PC-9 (cell line): Measurements from ENCODE around the gene CDH13. TPM values are rescaled to one million over a fixed set of nuclear protein-coding genes. Genes with fewer than 3 reads are reported as not detected.

Source experiments
- BruUV-seq: library from RNA; stranded (reverse); fragments of 400-500 nt; replicated peaks from 2 replicates; lab custom pipeline; 2021; lab: Mats Ljungman, UMichigan
- CTCF ChIA-PET: fragments of 300-600 bp; sonication (Branson Sonifier 250); formaldehyde crosslinking; loops from one replicate; lab custom pipeline; 2022; ENCODE audit warnings: antibody characterized with exemption; lab: Charles Lee
- POLR2A ChIA-PET: fragments of 300-600 bp; sonication (Branson Sonifier 250); formaldehyde crosslinking; loops from one replicate; lab custom pipeline; 2022; ENCODE audit warnings: antibody characterized with exemption; ENCODE audit not compliant: unreplicated experiment; lab: Charles Lee
- DNase-seq, 2 experiments: peaks; one replicate each; pipeline versions ENCODE4 v3.0.0 to v3.0.0-alpha.2; 2015 to 2022; ENCODE audit warnings: mixed read lengths in 1 of 2
- H2AFZ ChIP-seq: fragments of 200-600 bp; sonication (generic); 2 replicates; pipeline ENCODE4 v1.8.1; 2017; ENCODE audit warnings: antibody characterized with exemption
- H3F3A ChIP-seq: fragments of 200-600 bp; sonication (generic); 2 replicates; pipeline ENCODE4 v1.8.1; 2017; ENCODE audit warnings: antibody characterized with exemption, mild to moderate bottlenecking, low read depth; ENCODE audit not compliant: insufficient read depth
- H3K27ac ChIP-seq: fragments of 200-600 bp; sonication (generic); 2 replicates; pipeline ENCODE4 v1.6.1; 2016; ENCODE audit warnings: mixed run types
- H3K27me3 ChIP-seq: fragments of 200-600 bp; sonication (generic); 2 replicates; pipeline ENCODE4 v1.6.1; 2016; ENCODE audit warnings: low read depth, mixed run types; ENCODE audit not compliant: insufficient read depth
- H3K36me3 ChIP-seq: fragments of 200-600 bp; sonication (generic); 2 replicates; pipeline ENCODE4 v1.6.1; 2016; ENCODE audit warnings: low read depth, mixed run types
- H3K4me1 ChIP-seq: fragments of 200-600 bp; sonication (generic); replicated peaks from 2 replicates; pipeline ENCODE4 v1.6.1; 2016; ENCODE audit warnings: mixed run types; ENCODE audit not compliant: insufficient read depth
- H3K4me2 ChIP-seq: fragments of 200-600 bp; sonication (generic); 2 replicates; pipeline ENCODE4 v1.6.1; 2017; ENCODE audit warnings: mixed run types
- H3K4me3 ChIP-seq: fragments of 200-600 bp; sonication (generic); 2 replicates; pipeline ENCODE4 v1.6.1; 2016; ENCODE audit warnings: mixed run types
- H3K79me2 ChIP-seq: fragments of 200-600 bp; sonication (generic); 2 replicates; pipeline ENCODE4 v1.6.1; 2017; ENCODE audit warnings: low read depth, mixed run types
- H3K9me2 ChIP-seq: fragments of 200-600 bp; sonication (generic); 2 replicates; pipeline ENCODE4 v1.8.1; 2017; ENCODE audit warnings: mild to moderate bottlenecking; ENCODE audit not compliant: insufficient read depth
- H3K9me3 ChIP-seq: fragments of 200-600 bp; sonication (generic); 2 replicates; pipeline ENCODE4 v1.8.1; 2016; ENCODE audit warnings: low read depth; ENCODE audit not compliant: insufficient read depth
- H4K20me1 ChIP-seq: fragments of 200-600 bp; sonication (generic); 2 replicates; pipeline ENCODE4 v1.8.1; 2017; ENCODE audit not compliant: insufficient read depth
- EZH2 ChIP-seq: fragments of 200-600 bp; sonication (generic); IDR thresholded peaks from 2 replicates; pipeline ENCODE4 v1.8.0; 2017; ENCODE audit warnings: antibody characterized with exemption, low read depth
- intact Hi-C: fragments of 100-400 bp; cut with micrococcal nuclease; formaldehyde crosslinking; loops from one replicate; pipeline ENCODE4 v1.10.0; 2022; ENCODE audit not compliant: unreplicated experiment
- total RNA-seq: library from RNA; stranded (reverse); gene quantifications from 2 replicates; pipeline ENCODE4 v1.2.3, GENCODE V29; 2021
- TF ChIP-seq, protein P1 (sequence below): fragments of 200-600 bp; sonication (generic); conservative IDR thresholded peaks from 2 replicates; pipeline ENCODE4 v1.6.1; 2017; ENCODE audit warnings: mixed run types, antibody characterized with exemption, mild to moderate bottlenecking, moderate library complexity

The CDH13 gene
- total RNA-seq, 1 experiment from 2014 or later: 0.24 TPM

- POLR2A ChIA-PET: no interaction called here
- DNase-seq: no peak
- TF ChIP-seq, protein P1, sequence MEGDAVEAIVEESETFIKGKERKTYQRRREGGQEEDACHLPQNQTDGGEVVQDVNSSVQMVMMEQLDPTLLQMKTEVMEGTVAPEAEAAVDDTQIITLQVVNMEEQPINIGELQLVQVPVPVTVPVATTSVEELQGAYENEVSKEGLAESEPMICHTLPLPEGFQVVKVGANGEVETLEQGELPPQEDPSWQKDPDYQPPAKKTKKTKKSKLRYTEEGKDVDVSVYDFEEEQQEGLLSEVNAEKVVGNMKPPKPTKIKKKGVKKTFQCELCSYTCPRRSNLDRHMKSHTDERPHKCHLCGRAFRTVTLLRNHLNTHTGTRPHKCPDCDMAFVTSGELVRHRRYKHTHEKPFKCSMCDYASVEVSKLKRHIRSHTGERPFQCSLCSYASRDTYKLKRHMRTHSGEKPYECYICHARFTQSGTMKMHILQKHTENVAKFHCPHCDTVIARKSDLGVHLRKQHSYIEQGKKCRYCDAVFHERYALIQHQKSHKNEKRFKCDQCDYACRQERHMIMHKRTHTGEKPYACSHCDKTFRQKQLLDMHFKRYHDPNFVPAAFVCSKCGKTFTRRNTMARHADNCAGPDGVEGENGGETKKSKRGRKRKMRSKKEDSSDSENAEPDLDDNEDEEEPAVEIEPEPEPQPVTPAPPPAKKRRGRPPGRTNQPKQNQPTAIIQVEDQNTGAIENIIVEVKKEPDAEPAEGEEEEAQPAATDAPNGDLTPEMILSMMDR: no peak
- no peak for TF ChIP-seq EZH2
- Histone ChIP-seq H3K4me3 (no peak overlapping the region), H3K36me3 (no peaks in the 10 kb centered on the region), H3F3A (no peaks in the 10 kb centered on the region), H3K4me1 (no peaks in the 10 kb centered on the region), H4K20me1 (no peaks in the 10 kb centered on the region), H3K27me3 (peaks cover 9% of the 10 kb centered on the region; the same call in 1 of the 2 replicates), H3K9me3 (no peaks in the 10 kb centered on the region), H3K9me2 (no peaks in the 10 kb centered on the region), H3K27ac (no peak overlapping the region), H3K79me2 (no peaks in the 10 kb centered on the region), H2AFZ (no peak overlapping the region), H3K4me2 (no peak overlapping the region)
- CTCF ChIA-PET: no interaction called here
- intact Hi-C loops: no loop called here
- no TSS peak for BruUV-seq
Measured at GRCh38 chr16:82830944-82831343, 204.2 kb downstream of the CDH13 start.

GRCh38 chr16:82832821-82833220 is 206.1 kb downstream of the CDH13 start:
- POLR2A ChIA-PET: no interaction called here
- Histone ChIP-seq H3K9me3 (no peaks in the 10 kb centered on the region), H3K4me1 (no peaks in the 10 kb centered on the region), H3K79me2 (no peaks in the 10 kb centered on the region), H2AFZ (no peak overlapping the region), H3K4me2 (no peak overlapping the region), H3F3A (no peaks in the 10 kb centered on the region), H3K27me3 (peaks cover 18% of the 10 kb centered on the region), H3K9me2 (no peaks in the 10 kb centered on the region), H4K20me1 (no peaks in the 10 kb centered on the region), H3K4me3 (no peak overlapping the region), H3K36me3 (no peaks in the 10 kb centered on the region), H3K27ac (no peak overlapping the region)
- intact Hi-C loops: no loop called here
- CTCF ChIA-PET: no interaction called here
- no peak for DNase-seq
- TF ChIP-seq, protein P1: no peak
- no peak for TF ChIP-seq EZH2
- BruUV-seq: no TSS peak

DNA sequence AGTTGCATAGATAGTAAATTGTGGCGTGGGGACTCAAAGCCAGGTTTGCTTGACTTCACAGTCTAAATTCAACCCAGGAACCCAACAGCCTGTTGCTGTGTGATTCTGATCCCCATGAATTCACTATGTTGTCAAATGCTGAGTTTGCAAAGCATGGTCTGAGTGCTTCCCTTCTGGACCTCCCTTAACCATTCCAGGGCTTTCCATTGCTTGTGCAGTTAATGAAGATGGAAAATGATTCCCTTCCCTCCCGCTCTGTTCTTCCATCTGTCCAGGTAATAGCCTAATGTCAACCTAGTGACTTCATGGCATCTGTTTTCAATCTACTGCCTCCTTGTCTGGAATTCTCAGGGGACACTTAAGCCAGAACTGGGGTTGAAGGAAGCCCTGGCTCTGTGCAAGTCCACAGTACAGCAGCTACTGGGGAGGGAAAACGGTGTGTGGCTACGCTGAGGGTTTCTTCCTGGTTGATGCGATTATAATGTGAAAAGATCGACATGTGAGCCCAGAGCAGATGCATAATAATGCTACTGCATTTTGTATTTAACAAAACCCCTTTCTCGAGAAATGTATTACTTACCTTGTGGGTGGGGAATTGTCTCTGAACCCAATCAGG is 206.7 kb downstream of the CDH13 start:
- intact Hi-C loops: no loop called here
- no peaks in the 10 kb centered on the region for H3K79me2 ChIP-seq
- no TSS peak for BruUV-seq

More for the DNA sequence above, 206.7 kb downstream of the CDH13 start:
- Histone ChIP-seq H3K9me3 (no peaks in the 10 kb centered on the region), H3K27me3 (peaks cover 18% of the 10 kb centered on the region), H3K4me2 (no peak overlapping the region), H3K36me3 (no peaks in the 10 kb centered on the region), H3F3A (no peaks in the 10 kb centered on the region), H3K4me1 (no peaks in the 10 kb centered on the region), H3K4me3 (no peak overlapping the region), H4K20me1 (no peaks in the 10 kb centered on the region), H3K27ac (no peak overlapping the region), H2AFZ (no peak overlapping the region), H3K9me2 (no peaks in the 10 kb centered on the region)
- no peak for DNase-seq
- CTCF ChIA-PET: no interaction called here
- POLR2A ChIA-PET: no interaction called here
- no peak for TF ChIP-seq EZH2
- TF ChIP-seq, protein P1: no peak
